Mononuclear cell (primary cell): ENCODE data around the gene RPS19BP1. TPM values are rescaled to one million over a fixed set of nuclear protein-coding genes. Genes with fewer than 3 reads are reported as not detected.
"Not testable (repeated sequence)": the region's sequence is repeated elsewhere in the genome, so short reads cannot be mapped to it uniquely, and the experiment has no call there.

Source experiments
- H3K27me3 ChIP-seq: 2 replicates; pipeline ENCODE4 v1.6.0; 2011; ENCODE audit warnings: low read length, control low read depth; ENCODE audit not compliant: insufficient read depth
- H3K4me1 ChIP-seq: 2 replicates; pipeline ENCODE4 v1.5.1; 2011; ENCODE audit warnings: mild to moderate bottlenecking, low read length, control low read depth; ENCODE audit not compliant: insufficient read depth
- H3K4me3 ChIP-seq: 2 replicates; pipeline ENCODE4 v1.5.1; 2011; ENCODE audit warnings: mild to moderate bottlenecking, low read length, moderate library complexity
- H3K9me3 ChIP-seq: 2 replicates; pipeline ENCODE4 v1.5.1; 2011; ENCODE audit warnings: low read depth, mild to moderate bottlenecking, control low read depth, low read length
- total RNA-seq: library from RNA; depleted of rRNA; stranded (reverse); fragments of >200 nt; gene quantifications from one replicate; pipeline ENCODE4 v1.2.3, GENCODE V29; 2012

Gene RPS19BP1
- total RNA-seq, 1 donor: 49.2 TPM

DNA sequence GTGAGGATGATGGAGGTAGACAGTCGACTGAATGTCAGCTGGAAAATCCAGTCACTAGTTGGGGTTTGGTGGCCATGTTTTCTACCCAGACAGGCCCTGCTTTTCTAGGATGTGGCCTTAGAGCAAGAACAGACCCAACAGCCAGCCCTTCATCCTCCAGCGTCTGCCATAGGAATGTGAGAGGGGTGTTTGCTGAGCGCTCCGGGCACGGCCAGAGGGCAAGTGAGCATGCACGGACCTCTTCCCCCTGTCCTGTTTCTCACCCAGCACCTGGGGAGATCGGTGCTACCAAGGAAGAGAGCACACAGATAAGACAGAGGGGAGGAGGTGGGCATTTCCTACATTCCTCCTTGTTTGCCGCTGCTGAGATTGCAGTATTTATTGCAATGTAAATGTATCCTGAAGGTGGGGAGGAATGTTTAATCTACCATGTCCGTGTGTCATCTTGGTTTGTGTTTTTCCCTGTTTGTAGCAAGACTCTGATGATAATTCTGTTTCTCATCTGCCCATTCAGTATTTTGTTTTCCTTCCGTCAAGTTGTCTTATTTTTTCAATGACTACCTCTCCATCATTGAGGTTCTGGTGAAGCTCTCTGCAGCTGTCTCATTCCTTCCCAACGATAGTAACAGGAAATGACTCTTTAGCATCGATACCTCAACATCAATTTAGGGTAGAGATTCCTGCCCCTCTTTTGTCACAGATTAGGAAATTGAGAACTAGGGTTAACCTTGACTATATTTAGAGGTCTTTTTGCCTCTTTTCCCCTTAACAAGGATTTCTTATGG is 17.1 kb downstream of the RPS19BP1 start:
- H3K4me1 ChIP-seq: peaks cover 16% of the 10 kb centered on the region
- H3K4me3 ChIP-seq: no peak overlapping the region
- H3K27me3 ChIP-seq: no peaks in the 10 kb centered on the region
- no peaks in the 10 kb centered on the region for H3K9me3 ChIP-seq

DNA sequence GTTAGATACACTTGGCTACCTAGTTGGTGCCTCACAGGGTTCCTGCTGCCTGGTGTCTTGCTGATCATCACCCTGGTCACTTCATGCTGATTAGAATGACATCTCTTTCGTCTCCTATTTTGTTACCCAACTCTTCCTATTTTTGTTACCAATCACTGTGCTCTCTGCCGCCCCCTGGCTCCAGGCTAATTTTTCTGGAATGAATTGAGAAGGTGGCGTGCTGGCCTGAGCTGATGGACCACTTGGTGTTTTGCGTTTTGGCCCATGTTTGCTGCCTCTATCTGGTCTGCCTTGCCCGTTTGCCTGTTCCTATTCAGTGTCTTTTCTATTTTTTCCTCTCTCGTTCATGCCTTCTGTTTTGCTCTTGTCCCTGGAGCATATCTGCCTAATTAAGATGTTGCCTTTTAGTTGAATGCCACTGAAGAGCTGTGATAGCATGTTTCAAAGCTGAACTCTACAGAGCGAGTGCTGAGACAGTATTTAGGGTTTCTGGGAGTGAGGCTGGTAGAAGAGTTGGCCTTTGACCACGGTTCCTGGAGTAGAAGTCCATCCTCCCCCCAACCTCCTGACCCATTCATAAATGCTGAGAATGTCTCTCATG is 18.1 kb downstream of the RPS19BP1 start:
- peaks cover 13% of the 10 kb centered on the region for H3K4me1 ChIP-seq
- no peaks in the 10 kb centered on the region for H3K27me3 ChIP-seq
- H3K9me3 ChIP-seq: no peaks in the 10 kb centered on the region
- no peak overlapping the region for H3K4me3 ChIP-seq

DNA sequence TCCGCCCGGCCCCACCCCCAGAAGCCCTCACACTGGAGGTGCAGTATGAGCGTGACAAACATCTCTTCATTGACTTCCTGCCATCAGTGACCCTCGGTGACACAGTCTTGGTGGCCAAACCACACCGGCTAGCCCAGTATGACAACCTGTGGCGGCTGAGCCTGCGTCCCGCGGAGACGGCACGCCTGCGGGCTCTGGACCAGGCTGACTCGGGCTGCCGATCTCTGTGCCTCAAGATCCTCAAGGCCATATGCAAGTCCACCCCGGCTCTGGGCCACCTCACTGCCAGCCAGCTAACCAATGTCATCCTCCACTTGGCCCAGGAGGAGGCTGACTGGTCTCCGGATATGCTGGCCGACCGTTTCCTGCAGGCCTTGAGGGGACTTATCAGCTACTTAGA is 18.8 kb downstream of the RPS19BP1 start:
- Histone ChIP-seq H3K27me3 (no peaks in the 10 kb centered on the region), H3K4me1 (peaks cover 6% of the 10 kb centered on the region), H3K4me3 (no peak overlapping the region), H3K9me3 (no peaks in the 10 kb centered on the region)

DNA sequence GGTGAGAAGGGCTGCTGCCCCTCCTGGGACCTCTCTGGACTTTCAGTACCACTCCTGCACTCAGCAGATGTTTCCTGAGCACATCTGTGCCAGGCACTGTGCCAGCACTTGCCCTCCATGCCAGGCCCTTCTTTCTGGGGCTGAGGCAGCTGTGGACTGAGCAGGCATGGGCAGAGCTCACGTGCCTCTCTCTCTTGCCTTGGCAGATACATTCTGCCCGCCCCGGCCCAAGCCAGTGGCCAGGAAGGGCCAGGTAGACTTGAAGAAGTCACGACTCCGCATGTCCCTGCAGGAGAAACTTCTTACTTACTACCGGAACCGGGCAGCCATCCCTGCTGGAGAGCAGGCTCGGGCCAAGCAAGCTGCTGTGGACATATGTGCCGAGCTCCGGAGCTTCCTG is 20.5 kb downstream of the RPS19BP1 start:
- Histone ChIP-seq H3K9me3 (no peaks in the 10 kb centered on the region), H3K27me3 (no peaks in the 10 kb centered on the region), H3K4me3 (no peak overlapping the region), H3K4me1 (no peaks in the 10 kb centered on the region)

DNA sequence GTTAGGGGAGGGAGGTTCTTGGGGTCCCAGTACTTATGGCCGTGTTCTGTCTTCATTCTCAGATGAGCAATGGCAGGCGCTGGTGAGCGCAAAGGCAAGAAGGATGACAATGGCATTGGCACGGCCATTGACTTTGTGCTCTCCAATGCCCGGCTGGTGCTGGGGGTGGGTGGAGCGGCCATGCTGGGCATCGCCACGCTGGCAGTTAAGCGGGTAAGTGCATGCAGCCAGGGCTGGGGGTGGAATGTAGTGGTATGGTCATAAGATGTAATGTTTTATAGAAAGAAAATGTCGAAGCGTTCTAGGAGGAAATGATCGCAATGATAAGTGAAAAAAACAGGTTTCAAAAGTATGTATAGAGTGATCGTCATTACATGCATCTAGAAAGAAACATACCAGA is 21.3 kb downstream of the RPS19BP1 start:
- Histone ChIP-seq H3K4me1 (no peaks in the 10 kb centered on the region), H3K27me3 (no peaks in the 10 kb centered on the region), H3K9me3 (no peaks in the 10 kb centered on the region), H3K4me3 (no peak overlapping the region)

DNA sequence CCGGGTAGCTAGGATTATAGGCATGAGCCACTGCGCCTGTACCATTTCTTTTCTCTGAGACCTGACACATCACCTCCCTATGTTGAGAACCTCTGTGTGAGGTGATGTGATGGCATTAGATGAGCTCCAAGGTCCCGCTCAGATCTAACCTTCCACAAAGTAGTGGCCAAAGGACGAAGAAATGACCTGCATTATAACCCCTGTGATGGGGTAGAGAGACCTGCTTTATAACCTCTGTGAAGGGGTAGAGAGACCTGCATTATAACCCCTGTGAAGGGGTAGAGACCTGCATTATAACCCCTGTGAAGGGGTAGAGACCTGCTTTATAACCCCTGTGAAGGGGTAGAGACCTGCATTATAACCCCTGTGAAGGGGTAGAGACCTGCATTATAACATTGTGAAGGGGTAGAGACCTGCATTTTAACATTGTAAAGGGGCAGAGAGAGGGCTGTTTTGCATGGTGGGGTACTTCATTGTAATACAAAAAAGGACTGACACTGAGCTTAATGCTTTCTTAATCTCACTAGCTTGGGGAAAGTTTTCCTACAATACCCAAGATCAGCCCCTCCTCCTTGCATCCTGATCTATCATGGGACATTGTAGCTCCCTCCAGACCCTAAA is 21.9 kb downstream of the RPS19BP1 start:
- no peaks in the 10 kb centered on the region for H3K9me3 ChIP-seq

DNA sequence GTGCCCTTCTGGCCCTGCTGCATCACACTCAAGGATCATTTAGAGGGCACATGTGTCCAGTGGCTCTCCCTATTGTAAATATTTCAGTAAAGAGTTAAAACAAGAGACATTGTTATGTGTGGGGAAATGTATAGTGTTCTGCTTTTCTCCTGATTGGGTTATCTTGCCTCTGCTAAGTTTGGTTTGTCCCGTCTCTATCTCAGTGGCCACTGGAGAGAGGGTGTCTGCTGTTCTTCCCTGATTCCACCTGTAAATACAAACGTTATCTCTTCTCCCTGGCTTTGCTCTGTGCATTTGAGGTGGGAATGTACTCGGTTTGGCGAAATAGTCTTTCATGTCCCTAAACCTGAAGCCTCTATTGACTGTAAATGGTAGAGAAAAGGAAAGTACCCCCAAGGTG is 24.2 kb downstream of the RPS19BP1 start:
- Histone ChIP-seq H3K4me1 (peaks cover 17% of the 10 kb centered on the region), H3K9me3 (no peaks in the 10 kb centered on the region), H3K4me3 (no peak overlapping the region), H3K27me3 (no peaks in the 10 kb centered on the region)

More for the DNA sequence above, 21.9 kb downstream of the RPS19BP1 start:
- Histone ChIP-seq H3K4me3 (no peak overlapping the region), H3K27me3 (no peaks in the 10 kb centered on the region), H3K4me1 (no peaks in the 10 kb centered on the region)

DNA sequence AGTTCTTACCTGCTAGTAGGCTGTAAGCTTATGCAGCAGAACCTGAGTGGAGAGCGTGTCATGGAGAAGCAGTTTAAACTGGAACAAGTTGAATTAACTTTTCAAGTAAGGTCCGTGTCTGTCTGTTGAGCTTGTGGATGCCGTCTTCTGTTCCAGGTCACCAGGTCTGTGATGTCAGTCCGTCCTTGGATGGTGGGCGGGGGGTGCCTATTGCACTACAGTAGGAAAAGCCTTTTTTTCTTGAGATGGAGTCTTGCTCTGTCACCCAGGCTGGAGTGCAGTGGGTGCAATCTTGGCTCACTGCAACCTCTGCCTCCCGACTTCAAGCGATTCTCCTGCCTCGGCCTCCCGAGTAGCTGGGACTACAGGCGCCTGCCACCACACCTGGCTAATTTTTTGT is 25.5 kb downstream of the RPS19BP1 start:
- not testable (repeated sequence) for H3K4me3 ChIP-seq, H3K27me3 ChIP-seq, H3K9me3 ChIP-seq
- peaks cover 26% of the 10 kb centered on the region for H3K4me1 ChIP-seq

DNA sequence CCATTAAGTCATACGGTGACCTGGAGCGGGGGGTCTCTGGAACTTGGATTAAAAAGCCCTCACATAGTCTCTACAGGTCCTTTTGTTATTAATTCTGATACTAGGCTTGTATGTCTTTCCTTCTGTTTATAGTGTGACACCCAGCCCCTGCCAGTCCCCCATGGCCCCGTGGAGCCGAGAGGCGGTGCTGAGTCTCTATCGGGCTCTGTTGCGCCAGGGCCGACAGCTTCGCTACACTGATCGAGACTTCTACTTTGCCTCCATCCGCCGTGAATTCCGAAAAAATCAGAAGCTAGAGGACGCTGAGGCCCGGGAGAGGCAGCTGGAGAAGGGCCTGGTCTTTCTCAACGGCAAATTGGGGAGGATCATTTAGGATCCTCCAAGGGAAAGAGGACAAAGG is 28.5 kb downstream of the RPS19BP1 start:
- Histone ChIP-seq H3K9me3 (no peaks in the 10 kb centered on the region), H3K4me3 (no peak overlapping the region), H3K4me1 (peaks cover 33% of the 10 kb centered on the region), H3K27me3 (no peaks in the 10 kb centered on the region)

DNA sequence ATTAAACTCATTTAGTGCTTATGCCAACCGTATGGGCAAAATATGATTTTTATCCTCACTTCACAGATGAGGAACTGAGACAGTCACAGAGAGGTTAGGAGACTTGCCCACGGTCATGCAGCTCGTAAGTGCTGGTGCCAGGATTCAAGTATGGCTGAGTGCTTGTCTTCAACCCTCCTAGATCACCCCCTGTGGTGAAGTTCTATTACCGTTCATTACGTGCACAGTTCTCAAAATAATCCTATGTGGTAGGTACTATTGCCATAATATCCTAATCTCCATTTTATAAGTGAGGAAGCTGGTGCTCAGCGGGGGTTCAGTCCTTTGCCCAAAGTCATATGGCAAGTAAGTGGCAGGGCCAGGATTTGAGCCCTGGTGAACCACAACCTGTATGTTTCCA is 28.9 kb downstream of the RPS19BP1 start:
- Histone ChIP-seq H3K4me1 (peaks cover 33% of the 10 kb centered on the region), H3K9me3 (no peaks in the 10 kb centered on the region), H3K4me3 (no peak overlapping the region), H3K27me3 (no peaks in the 10 kb centered on the region)

DNA sequence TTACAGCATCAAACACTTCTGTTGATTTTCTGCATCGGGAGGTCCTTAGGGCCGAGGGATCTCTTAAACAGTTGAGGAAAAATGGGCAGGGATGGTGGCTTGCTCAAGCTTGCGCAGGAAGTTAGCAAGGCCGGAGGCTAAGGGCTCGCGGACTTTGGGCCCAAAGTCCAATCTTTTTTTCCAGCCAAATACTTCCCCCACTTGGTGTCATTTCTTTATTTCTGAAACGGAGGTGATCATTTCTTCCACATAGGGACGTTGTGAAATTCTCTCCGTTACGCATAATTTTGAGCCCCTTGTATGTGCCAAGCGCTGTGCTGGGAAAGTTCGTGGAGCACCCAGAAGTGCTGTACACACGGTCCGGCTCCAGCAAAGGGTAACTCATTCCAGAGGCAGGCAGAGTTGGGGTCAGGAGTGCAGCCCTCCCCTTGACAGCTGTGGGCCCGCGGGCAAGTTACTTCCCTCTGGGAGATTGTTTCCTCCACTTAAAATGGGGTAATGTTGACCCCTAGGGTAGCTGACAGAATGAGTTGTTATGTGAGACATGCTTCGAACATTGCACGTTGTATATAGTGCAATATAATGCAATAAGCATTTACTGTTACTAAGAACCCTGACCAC is 29.6 kb downstream of the RPS19BP1 start:
- Histone ChIP-seq H3K4me1 (peaks cover 33% of the 10 kb centered on the region), H3K27me3 (no peaks in the 10 kb centered on the region), H3K4me3 (peak overlapping the region; percentile 79), H3K9me3 (no peaks in the 10 kb centered on the region)

DNA sequence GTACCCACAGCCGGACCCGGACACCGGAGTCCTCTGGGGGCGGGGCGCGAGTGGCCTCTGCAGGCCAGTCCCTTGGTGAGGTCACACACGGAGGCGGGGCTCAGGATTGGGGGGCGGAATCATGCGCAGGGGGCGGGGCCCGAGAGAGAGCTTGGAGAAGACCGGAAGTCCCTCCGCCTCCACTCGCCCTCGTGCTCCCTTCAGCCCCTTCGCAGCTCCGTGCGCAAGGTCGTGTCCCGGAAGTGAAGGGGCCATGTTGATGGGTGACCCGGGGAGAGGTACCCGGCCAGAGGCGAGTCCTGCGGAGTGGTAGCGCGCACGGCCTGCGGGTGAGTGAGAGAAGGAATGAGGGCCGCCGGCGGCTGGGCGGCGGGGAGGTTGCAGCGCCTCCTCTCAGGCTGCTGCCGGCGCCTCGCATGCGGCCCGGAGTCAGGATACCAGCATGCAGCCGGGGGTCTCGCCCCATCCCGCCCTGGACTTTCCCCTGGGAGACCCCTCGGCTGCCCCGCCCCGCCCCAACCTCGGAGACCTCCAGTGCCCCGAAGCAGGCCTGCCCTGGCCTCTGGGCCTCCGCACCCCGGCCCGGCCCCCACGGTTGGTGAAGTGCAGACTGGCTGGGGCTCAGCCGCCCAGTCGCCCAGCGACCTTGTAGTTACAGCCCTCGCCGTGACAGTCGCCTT is 30.3 kb downstream of the RPS19BP1 start, which contains the start of gene MIEF1:
TSS of gene MIEF1 (plus strand) at position 182 of the 680 bp plus-strand sequence. CDS start 9,005 bp downstream, outside the sequence.
- Histone ChIP-seq H3K4me3 (peak within 1 kb of the TSS; percentile 79), H3K27me3 (no peaks in the 10 kb centered on the region), H3K4me1 (peaks cover 33% of the 10 kb centered on the region), H3K9me3 (no peaks in the 10 kb centered on the region)

DNA sequence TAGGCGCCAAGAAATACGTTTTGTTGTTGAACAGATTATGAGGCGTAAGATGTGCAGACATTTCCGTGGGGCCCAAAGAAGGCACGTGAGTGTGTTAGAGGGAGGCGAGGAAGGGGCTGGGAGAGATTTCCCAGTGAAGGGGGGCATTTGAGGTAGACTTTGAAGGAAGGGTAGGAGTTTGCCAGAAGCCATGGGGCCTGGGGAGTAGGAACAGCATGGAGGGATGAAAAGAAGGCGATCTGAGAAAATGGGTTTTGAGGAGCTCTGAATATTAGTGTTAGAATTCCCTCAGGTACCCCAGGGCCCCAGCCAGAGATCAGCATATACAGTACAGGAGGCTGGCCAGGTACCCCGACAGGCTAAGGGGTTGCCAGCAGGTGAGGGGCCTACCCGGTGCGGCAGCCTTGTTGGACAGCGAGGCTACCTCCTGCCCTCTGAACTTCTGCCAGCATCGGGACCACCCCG is 30.9 kb downstream of the RPS19BP1 start:
- H3K4me3 ChIP-seq: peak overlapping the region; percentile 79
- H3K4me1 ChIP-seq: peaks cover 33% of the 10 kb centered on the region

DNA sequence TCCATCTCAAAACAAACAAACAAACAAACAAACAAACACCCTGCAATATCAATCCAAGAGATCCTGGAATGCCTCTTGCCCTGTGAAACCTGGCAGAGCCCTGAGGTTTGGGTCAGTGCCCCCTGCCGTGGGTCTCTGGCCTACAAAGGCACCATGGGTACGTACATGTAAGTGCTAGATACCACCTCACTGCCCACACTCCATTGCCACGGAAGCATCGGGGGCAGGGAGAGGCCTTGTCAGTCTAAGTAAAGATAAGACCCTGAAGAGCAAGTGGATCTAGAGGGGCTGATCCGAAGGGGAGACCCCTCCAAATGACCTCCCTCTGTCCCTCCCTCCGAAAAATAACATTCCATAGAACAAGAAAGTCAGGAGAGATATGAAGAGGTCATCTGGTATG is 32.4 kb downstream of the RPS19BP1 start:
- H3K27me3 ChIP-seq: no peaks in the 10 kb centered on the region
- H3K4me1 ChIP-seq: peaks cover 32% of the 10 kb centered on the region
- no peaks in the 10 kb centered on the region for H3K9me3 ChIP-seq
- no peak overlapping the region for H3K4me3 ChIP-seq

More for the DNA sequence above, 30.9 kb downstream of the RPS19BP1 start:
- Histone ChIP-seq H3K9me3 (no peaks in the 10 kb centered on the region), H3K27me3 (no peaks in the 10 kb centered on the region)
